HFF-Myc (cell line): Measurements from ENCODE around the gene ZNF496.

Source experiments
- DNase-seq: peaks from one replicate; pipeline ENCODE4 v3.0.0-alpha.2; 2011; ENCODE audit warnings: low read depth; ENCODE audit errors: extremely low read depth
- H3K4me3 ChIP-seq: replicated peaks from 2 replicates; pipeline ENCODE4 v1.5.1; 2011; ENCODE audit warnings: low read depth, mild to moderate bottlenecking, control low read depth, low read length
- CTCF ChIP-seq: IDR thresholded peaks from 2 replicates; pipeline ENCODE4 v1.5.1; 2012; ENCODE audit warnings: mild to moderate bottlenecking, low read depth, low read length, control low read depth; ENCODE audit errors: missing control alignments

The ZNF496 gene

DNA sequence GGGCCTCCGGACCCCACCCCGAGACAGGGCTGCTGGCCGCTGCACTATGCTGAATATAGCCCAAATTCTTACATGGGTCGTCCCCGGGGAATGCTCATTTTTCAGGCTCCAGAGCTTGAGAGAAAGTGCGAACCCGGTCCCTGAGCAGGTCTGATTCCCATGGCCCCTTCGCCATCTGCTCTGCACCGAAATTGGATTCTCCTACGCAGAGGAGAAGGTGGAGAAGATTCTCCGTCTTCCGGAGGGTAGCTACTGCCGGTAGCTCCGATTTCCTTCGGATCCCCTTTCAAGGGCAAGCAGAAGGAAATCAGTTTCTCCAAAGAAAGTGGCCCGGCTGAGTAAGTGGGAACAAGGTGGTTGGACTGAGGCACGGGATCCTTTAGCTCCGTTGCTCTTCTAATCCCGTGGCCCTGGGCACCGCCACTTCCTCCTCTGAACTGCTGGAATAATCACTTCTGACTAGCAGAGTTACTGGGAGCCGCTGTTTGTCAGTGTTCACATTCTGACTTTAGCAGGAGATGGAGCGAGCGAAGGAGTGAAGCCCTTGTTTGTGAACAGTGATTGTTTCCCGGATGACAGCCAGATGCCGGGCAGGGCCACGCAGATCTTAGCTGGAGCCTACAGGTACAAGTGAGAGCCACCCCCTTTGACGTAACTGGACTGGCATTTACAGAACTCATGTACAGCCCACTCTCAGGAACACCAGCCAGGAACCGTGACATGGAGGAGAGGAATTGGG lies 1.1 kb upstream of the ZNF496 start:
- no peak for TF ChIP-seq CTCF
- no peak for DNase-seq
- H3K4me3 ChIP-seq = peak overlapping the region; percentile 82

GRCh38 chr1:247332215-247332622 lies 552 bp upstream of the ZNF496 start:
- no peak for TF ChIP-seq CTCF
- H3K4me3 ChIP-seq = peak overlapping the region; percentile 82
- DNase-seq = no peak

- no peak for DNase-seq
- TF ChIP-seq CTCF = no peak
- H3K4me3 ChIP-seq = peak overlapping the region; percentile 82
Observed at GRCh38 chr1:247331172-247331524, 519 bp downstream of the ZNF496 start.

GRCh38 chr1:247330548-247331171 lies 1.0 kb downstream of the ZNF496 start:
- peak overlapping the region; percentile 82 for H3K4me3 ChIP-seq
- no peak for TF ChIP-seq CTCF
- no peak for DNase-seq

- DNase-seq = no peak
- TF ChIP-seq CTCF = no peak
- H3K4me3 ChIP-seq = no peak overlapping the region
Observed at GRCh38 chr1:247329097-247329617, 2.5 kb downstream of the ZNF496 start.

DNA sequence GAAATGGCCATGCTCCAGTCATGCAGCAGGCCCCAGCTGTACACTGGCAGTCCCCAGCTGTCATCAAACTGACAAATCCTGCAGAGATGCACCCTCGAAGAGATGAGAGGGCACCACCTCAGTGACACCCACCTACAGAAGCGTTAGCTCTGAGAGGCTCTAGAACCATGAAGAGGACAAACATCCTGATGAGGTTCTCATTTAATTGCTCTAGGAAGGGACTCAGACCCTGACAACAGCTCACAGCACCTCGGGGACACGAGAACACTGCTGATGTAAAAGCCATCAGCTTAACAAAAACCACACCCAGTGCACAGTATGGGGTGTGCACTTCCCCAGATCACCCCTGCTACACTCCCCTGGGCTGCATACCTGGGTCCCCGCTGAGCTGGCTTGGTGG lies 3.4 kb downstream of the ZNF496 start:
- DNase-seq = no peak
- no peak for TF ChIP-seq CTCF

More for the DNA sequence above, 3.4 kb downstream of the ZNF496 start:
- H3K4me3 ChIP-seq = no peak overlapping the region
